NCI-H446 (cell line): ENCODE measurements around the gene ARHGAP26.

ENCODE experiments used
- DNase-seq, 2 experiments: peaks; one replicate each; lab custom pipeline; 2025; lab: John Stamatoyannopoulos, UW

The ARHGAP26 gene

DNA sequence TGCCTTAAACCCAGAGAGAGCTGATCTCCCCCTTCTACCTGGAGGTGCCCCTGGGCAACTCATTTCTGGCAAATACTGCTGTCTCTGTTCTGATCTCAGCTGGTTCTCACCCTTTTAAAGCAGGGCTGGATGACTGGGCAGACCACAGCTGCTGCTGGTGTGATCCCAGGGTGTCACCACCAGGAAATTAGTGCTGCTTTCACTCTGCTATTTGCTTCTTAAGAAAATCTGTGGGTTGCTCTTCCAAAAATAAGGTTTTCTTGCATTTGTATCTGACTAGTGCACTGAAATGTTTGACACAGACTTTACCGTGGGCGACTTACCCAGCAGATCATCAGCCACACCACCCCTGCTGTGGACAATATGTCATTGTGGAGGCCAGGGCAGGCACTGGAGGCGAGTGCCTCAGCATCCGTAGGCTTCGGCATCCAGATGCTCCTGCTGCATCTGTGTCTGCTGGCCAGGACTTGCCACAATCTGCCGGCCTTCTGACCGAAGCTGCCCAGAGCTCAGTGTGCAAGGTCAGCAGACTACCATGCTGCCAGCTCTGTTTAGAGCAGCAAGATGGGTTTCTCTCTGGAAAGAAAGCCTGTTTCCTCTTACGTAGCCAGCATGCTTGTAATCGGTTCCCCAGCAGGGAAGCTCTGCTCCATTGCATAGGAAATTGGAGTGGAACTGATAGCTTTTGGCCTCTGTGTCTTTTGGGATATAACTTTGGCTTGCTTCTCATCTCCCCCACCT lies 13.6 kb downstream of the ARHGAP26 start:
- DNase-seq, result no peak

GRCh38 chr5:142784401-142784955 lies 14.3 kb downstream of the ARHGAP26 start:
- no peak for DNase-seq

- DNase-seq, result no peak
Observed at GRCh38 chr5:142785206-142785605, 15.0 kb downstream of the ARHGAP26 start.

- no peak for DNase-seq
Observed at GRCh38 chr5:142789206-142789605, 19.0 kb downstream of the ARHGAP26 start.

DNA sequence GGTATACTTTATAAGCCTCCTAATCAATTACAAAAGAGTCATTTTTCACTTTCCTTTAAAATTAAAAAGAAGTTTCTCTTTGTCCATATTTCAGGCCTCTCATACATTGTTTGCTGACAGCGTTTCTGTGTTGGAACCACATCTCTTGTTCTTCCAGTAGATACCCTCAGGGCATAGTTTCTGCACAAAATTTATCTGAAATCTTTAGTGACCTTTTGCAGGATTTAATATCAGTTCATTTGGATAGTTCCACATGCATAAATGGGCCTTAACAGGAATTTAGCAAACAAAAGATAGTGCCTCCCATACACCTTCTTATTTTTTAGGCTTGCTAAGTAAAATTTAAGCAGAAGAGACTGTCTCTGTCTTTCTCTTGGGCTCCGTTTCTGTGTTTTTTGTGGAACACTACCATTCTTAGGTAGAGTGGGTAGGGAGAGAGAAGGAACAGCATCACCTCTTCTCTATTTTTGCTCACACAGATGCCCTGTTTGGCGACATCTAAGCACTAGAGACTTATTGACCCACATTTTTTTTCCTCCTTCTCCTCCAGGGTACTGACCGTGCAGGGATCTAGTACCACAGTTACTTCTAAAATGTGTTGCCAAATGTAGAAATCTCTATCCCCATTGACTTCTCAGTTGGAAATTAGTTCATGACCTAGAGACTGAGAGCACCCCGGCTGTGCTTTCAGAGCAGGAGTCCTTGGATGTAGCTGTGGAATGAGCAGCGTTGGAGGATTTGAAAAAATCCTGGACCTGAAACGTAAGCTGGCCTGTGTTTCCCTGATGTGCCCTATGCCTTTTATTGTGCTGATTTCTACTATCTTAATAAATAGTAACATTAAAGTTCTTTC lies 22.1 kb downstream of the ARHGAP26 start:
- DNase-seq, result no peak

DNA sequence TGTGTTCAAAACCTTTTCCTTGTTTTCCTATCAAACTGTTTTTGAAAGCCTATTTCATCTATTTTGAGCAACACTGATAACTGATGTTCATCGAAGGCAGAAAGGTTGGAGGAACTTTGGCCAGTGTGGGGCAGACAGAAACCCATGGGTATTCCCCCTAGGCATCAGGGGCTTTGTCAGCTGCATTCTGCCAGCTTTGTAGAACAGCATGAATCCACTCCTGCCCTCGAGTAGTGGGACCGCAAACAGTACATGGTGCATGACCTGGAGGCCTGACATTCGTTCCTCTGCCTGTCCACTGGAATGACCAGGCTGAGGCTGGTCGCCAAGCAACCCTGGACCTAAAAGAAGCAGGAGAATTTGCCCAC lies 22.7 kb downstream of the ARHGAP26 start:
- no peak for DNase-seq

DNA sequence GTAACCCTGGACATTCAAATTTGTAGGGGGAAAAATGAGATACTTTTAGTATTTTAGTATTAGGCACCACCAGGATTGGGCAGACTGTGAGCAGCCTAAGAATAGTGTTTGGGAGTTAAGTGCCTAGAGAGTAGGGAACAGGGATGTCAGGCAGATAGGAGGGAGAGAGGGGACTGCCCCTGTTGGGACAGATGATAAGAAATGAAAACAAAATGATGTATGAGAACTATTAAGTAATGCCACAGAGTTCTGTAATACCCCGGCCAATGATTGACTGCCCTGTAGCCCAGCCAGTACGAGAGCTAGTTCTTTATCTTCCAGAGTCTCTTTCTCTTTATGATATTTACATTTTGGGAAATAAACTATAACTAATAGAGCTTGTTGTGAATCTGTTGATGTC lies 24.4 kb downstream of the ARHGAP26 start:
- DNase-seq, result no peak

GRCh38 chr5:142795251-142795650 lies 25.1 kb downstream of the ARHGAP26 start:
- no peak for DNase-seq

- DNase-seq, result no peak
Observed at GRCh38 chr5:142796492-142797109, 26.4 kb downstream of the ARHGAP26 start.

- DNase-seq, result no peak
Observed at GRCh38 chr5:142797420-142797819, 27.2 kb downstream of the ARHGAP26 start.

- DNase-seq, result no peak
Observed at GRCh38 chr5:142798099-142798770, 28.1 kb downstream of the ARHGAP26 start.

DNA sequence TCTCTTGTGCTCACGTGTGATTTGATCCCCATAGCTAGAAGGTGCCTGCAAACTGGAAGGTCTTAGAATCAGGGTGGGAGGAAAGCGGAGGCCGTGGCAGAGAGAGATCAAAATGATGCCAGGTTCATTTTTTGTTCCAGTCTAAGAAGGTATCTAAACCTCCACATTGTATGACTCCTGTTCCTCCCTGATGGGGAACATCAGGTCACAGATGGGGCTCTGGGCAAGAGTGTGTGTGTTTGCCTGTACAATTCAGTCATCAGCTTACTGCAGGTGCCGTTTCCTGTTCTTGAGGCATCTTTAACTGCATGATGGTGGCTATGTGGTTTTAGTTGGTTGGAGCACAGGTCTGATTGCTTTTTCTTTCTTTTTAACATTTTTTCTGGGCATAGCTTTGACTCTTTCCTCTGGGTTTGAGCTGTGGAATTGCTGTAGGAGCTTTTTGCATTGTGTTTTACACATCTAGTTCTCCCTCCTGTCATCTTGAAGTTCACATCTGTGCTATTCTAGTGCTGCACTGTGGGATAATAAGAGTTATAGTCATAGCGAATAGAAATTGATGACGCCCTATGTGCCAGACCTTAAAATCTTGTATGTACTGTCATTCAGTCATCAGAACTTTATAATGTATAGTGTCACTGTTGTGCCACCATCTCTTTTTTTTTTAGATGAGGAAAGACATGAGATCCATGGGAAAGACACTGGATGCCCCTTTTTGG lies 30.8 kb downstream of the ARHGAP26 start:
- no peak for DNase-seq

DNA sequence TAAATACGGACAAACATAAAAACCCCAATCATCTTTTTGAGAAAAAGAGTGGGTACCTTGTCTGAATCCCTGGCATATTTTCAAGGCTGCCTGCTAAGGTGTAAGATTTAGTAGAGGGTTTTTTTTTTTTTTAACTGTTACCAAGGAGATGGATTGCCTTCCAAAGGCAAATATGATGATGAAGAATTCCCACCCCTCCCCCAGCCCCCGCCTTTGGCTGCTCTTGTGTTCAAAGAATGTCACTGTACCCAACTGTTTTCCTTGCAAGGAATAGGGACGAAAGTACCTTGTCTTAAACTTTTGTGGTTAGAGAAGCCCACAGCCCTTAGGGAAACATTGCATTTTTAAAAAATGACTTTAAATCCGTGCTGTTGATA lies 31.3 kb downstream of the ARHGAP26 start:
- no peak for DNase-seq

DNA sequence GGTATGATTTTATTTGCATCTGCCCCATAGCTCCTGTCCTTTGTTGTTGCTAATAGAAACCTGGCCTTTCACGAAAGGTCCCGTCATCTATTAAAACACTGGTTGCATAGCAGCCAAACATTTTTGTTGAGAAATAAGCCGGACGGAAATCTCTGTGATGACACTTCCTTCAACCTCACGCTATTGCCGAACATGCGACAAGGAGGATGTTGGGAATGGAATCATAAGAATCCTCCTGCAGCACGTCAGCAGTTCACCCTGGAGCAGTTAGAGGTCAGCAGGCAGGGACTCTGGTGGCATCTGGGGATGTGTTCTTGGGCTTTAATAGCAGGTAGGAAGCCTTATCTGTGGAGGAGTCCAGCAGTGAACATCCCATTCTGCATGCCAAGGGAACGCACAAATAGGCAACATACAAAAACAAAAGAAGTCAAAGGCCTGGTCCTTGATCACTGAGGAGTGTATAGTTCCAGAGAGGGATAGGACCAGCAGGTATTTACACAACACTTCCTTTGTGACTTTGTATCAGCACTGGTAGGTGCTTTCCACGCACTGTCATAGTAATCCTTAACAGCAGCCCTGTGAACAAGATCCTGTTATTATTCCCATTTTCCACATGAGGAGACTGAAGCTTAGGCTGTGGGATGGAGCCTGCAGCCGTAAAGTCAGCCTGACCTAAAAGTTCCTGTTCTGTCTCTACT lies 33.4 kb downstream of the ARHGAP26 start:
- DNase-seq, result no peak

DNA sequence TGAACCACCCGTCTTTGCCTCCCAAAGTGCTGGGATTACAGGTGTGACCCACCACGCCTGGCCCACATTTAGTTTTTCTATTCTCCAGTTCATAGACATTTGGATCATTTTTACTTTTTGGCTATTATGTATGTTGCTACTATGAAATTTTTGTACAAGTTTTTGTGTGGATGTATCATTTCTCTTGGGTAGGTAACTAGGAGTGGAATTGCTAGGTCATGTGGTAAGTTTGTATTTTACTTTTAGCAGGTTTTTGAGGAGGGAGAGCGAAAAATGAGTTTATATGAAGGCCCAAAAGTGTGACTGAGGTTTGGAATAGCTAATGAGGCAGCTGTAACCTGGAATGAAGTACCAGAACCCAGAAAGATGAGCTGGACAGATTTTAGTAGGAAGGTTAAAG lies 35.2 kb downstream of the ARHGAP26 start:
- DNase-seq, result no peak

DNA sequence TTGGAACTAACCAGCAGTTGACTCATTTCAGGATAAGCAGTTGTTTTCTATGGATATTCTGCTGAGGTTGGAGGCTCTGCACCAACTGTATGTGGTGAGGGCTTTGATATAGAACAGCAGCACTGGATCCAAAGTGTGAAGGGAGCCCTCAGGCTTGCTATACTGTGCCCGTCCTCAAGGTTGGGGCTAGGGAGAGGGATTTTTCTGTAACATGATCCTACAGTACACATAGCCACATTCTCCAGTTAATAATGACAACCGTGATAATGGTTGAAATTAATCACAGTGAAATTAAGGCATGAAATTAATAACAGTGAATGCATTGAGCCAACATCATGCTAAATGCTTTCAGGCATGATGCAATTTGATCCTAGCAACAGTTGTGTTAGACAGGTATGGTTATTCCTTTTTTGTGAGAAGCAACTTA lies 36.7 kb downstream of the ARHGAP26 start:
- DNase-seq, result no peak

DNA sequence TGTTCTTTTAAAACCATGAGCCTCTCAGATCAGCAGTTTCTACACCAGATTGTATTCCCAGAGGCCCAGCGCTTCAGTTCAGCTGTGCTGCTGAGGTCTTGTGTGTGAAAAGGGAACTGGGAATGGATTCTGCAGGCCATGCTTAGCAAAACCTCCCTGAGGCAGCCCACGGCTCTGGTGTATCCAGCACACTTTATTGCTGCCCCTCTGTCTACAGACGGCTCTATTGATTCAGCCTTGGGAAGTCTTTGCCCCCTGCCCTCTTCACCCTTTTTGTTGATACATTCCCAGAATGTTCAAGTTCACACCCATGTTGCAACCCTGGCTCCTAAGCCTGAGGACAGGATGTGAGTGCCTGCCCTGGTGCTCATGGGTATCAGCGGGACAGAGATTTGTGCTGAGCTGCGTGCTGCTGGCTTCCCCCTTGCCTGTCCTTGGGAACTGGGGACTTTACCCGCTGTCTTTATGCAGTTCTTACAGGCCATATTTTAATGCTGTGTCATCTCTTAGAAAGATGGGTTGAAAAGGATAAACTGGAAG lies 37.3 kb downstream of the ARHGAP26 start:
- no peak for DNase-seq

DNA sequence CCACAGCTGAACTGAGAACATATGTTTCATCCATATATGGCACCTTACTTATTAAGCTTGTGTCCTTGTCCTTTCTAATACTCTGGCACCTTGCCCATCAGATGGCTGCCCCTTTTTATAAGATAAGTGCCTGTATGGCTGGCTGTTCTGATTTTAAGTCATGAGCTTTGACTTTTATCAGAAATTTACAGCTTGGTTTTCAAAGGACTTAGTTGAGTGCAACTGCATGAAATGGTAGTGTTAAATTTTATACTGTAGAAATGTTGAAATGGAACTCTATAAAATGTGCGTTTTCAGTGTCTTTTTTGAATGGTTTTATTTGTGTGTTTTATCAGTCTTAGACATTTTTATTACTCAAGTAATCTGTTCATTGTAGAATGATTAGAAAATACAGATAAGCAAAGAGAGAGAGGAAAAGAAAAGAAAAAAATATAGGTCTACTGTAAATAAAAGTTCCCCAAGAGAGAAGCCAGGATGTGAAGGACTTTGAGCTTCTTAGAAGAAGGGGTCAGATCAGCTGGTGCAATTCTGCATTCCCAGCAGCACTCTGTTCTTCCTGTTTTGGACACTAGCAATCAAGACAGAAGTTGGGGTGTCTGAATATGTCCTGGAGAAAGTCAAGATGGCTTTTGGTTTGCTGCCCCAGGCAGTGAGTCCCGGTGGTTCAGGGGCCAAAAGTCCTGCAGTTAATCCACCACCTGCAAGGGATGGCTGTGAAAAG lies 38.9 kb downstream of the ARHGAP26 start:
- no peak for DNase-seq

DNA sequence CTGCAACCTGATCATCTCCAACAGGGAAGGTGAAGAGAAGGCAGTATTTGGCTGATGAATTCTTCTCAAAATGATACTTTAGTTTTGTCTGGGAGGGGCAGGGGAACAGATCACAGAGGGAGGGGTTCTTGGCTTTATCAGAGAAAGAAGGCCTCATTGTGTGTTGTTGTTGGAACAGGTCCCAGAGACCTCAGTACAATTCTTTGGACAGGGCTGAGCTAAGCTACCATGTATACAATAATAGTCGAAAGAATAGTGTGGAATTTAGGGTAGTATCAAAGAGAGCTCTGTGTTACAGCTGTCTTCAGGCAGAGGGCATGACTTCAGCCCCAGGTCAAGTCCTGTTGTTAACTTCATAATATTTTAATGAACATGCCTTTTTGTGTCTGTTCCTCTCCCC lies 39.9 kb downstream of the ARHGAP26 start:
- no peak for DNase-seq

GRCh38 chr5:142810743-142811290 lies 40.6 kb downstream of the ARHGAP26 start:
- DNase-seq, result no peak
